H1 (cell line): ENCODE results near the gene NFXL1.

ENCODE experiments used
- CTCF ChIP-seq, 3 experiments: IDR thresholded peaks; 1 replicate in 2 of 3; 2 replicates in 1 of 3; pipeline versions ENCODE4 v1.5.1 to v1.6.1; 2011; ENCODE audit warnings: low read length in 3 of 3, mild to moderate bottlenecking in 3 of 3, inconsistent platforms in 2 of 3, low read depth in 1 of 3, moderate library complexity in 1 of 3; ENCODE audit not compliant: insufficient read depth in 1 of 3; ENCODE audit errors: control extremely low read depth in 1 of 3
- HDAC2 ChIP-seq, 2 experiments: fragments of 300-600 bp in 1 of 2; sonication (generic) in 1 of 2; IDR thresholded peaks; 2 replicates each; pipeline ENCODE4 v1.6.1; 2011 to 2012; ENCODE audit warnings: low read depth in 2 of 2, low read length in 2 of 2, mild to moderate bottlenecking in 2 of 2, moderate library complexity in 2 of 2, borderline replicate concordance in 1 of 2, inconsistent platforms in 1 of 2
- POLR2AphosphoS5 ChIP-seq: IDR thresholded peaks from 2 replicates; pipeline ENCODE4 v1.6.1; 2011; ENCODE audit warnings: low read depth, low read length
- SIN3A ChIP-seq, 2 experiments: IDR thresholded peaks in 1 of 2; conservative IDR thresholded peaks in 1 of 2; 2 replicates each; pipeline ENCODE4 v1.6.1; 2011 to 2012; ENCODE audit warnings: low read length in 2 of 2, improper control_type of control experiment in 1 of 2, low read depth in 1 of 2, mild to moderate bottlenecking in 1 of 2

GRCh38 chr4:47831026-47831679 lies 83.2 kb downstream of the NFXL1 start:
- TF ChIP-seq POLR2AphosphoS5: no peak
- TF ChIP-seq CTCF (IDR thresholded peaks at IDR 0.05; ENCODE audit: control extremely low read depth in 1 of 3, insufficient read depth in 1 of 3, low read depth in 1 of 3, low read length in 3 of 3): no peak
- TF ChIP-seq SIN3A (conservative IDR thresholded peaks at IDR 0.05 in 1 of 2, IDR thresholded peaks at IDR 0.05 in 1 of 2; ENCODE audit: low read depth in 1 of 2, low read length in 2 of 2): no peak
- TF ChIP-seq HDAC2 (IDR thresholded peaks at IDR 0.05; ENCODE audit: borderline replicate concordance in 1 of 2, low read depth in 2 of 2, low read length in 2 of 2): no peak
